HepG2 (cell line): ENCODE data around the gene CHST1.

Experiments
- CCDC6 ChIP-seq: sonication (generic); formaldehyde crosslinking; IDR thresholded peaks from 2 replicates; pipeline ENCODE4 v1.8.1; 2022; ENCODE audit warnings: mild to moderate bottlenecking, missing genetic modification reagents, moderate library complexity
- CTCF ChIP-seq: sonication (generic); formaldehyde crosslinking; IDR thresholded peaks from 2 replicates; pipeline ENCODE4 v1.5.0; 2020; ENCODE audit warnings: mild to moderate bottlenecking, missing genetic modification reagents, moderate library complexity
- TCF12 ChIP-seq, 2 experiments: fragments of 450-650 bp in 1 of 2; sonication (generic) in 1 of 2; formaldehyde crosslinking in 1 of 2; IDR thresholded peaks; 2 replicates each; pipeline versions ENCODE4 v1.6.1 to v1.8.0; 2017 to 2022; ENCODE audit warnings: antibody characterized with exemption in 1 of 2, mild to moderate bottlenecking in 1 of 2, missing genetic modification reagents in 1 of 2, moderate library complexity in 1 of 2
- TF ChIP-seq, protein P1 (sequence below), 2 experiments: sonication (generic) in 1 of 2; formaldehyde crosslinking in 1 of 2; IDR thresholded peaks; 2 replicates each; pipeline versions ENCODE4 v1.5.1 to v1.6.1; 2011 to 2020; ENCODE audit warnings: borderline replicate concordance in 1 of 2, low read depth in 1 of 2, low read length in 1 of 2, mild to moderate bottlenecking in 1 of 2, missing genetic modification reagents in 1 of 2, moderate library complexity in 1 of 2

DNA sequence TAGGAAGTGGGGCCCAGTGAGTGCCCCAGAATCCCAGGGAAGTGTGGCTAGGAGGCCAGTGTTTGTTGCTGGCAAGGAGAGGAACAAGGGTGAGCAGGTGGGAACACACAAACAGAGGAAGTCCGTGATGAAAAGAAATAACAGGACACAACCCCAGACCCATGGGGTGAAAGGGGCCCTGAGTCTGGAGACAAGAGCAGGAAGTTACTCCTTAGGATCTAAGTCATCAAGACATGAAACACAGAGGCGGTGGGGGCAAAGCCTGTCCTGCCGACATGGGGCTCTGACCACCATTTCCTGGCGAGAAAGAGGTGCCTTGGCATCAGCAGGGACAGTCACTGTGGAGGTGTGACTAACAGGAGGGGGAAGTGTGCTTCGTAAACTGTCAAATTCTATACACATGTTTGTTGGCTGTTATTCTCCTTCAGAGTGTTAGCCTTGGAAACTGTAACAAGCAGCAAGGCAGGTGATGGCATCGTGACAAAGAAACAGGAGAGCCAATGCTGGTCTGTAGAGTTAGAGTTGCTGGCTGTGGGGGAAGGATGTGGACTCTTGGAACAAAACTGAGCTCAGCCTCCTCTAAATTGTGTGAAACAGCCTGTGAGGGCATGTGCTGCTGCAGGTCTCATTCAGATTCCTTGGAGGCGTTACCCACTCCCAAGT, 21.7 kb downstream of the CHST1 start:
- TF ChIP-seq TCF12 (IDR thresholded peaks at IDR 0.05) (no peak), TCF12 (CRISPR knock-in tag; IDR thresholded peaks at IDR 0.05) (no peak), CCDC6 (CRISPR knock-in tag) (no peak), CTCF (CRISPR knock-in tag) (no peak)
- TF ChIP-seq, protein P1, sequence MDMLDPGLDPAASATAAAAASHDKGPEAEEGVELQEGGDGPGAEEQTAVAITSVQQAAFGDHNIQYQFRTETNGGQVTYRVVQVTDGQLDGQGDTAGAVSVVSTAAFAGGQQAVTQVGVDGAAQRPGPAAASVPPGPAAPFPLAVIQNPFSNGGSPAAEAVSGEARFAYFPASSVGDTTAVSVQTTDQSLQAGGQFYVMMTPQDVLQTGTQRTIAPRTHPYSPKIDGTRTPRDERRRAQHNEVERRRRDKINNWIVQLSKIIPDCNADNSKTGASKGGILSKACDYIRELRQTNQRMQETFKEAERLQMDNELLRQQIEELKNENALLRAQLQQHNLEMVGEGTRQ (IDR thresholded peaks at IDR 0.05; ENCODE audit: low read depth, low read length): no peak
- TF ChIP-seq, protein P1 (CRISPR knock-in tag; IDR thresholded peaks at IDR 0.05; ENCODE audit: borderline replicate concordance): no peak
